K562 (cell line): ENCODE results near the gene RIMBP3C. TPM values are rescaled to one million over a fixed set of nuclear protein-coding genes. Genes with fewer than 3 reads are reported as not detected.
A peak's percentile ranks its signal among the peaks of the same experiment; 100 is the strongest.

ENCODE experiments used
- CBX3 ChIP-seq, 2 experiments: IDR thresholded peaks; 1 replicate in 1 of 2; 2 replicates in 1 of 2; pipeline ENCODE4 v1.6.1; 2012; ENCODE audit warnings: inconsistent platforms in 2 of 2, low read length in 2 of 2, borderline replicate concordance in 1 of 2, control low read depth in 1 of 2
- DIDO1 ChIP-seq: fragments of 450-650 bp; IDR thresholded peaks from 2 replicates; pipeline ENCODE4 v1.6.1; 2016; ENCODE audit warnings: low read depth, missing biosample characterization, missing genetic modification characterization
- HCFC1 ChIP-seq: IDR thresholded peaks from 2 replicates; pipeline ENCODE4 v1.6.1; 2012; ENCODE audit warnings: low read depth, low read length, improper control_type of control experiment
- SAP30 ChIP-seq: fragments of 200-600 bp; sonication (generic); IDR thresholded peaks from 2 replicates; pipeline ENCODE4 v1.6.1; 2012; ENCODE audit warnings: borderline replicate concordance, low read depth, mild to moderate bottlenecking, moderate library complexity, low read length, control low read depth, inconsistent platforms; ENCODE audit not compliant: insufficient read depth, poor library complexity, severe bottlenecking
- STAG1 ChIP-seq: sonication (generic); formaldehyde crosslinking; IDR thresholded peaks from 2 replicates; pipeline ENCODE4 v1.5.0; 2020; ENCODE audit warnings: missing genetic modification reagents, borderline replicate concordance
- TBP ChIP-seq: optimal IDR thresholded peaks from 2 replicates; pipeline ENCODE3; 2011; ENCODE audit warnings: low read depth, low read length, improper control_type of control experiment
- ZNF133 ChIP-seq: fragments of 250-450 bp; sonication (Bioruptor Pico); IDR thresholded peaks from 2 replicates; pipeline ENCODE4 v1.4.0; 2020; ENCODE audit warnings: mild to moderate bottlenecking
- ZNF239 ChIP-seq: fragments of 250-450 bp; sonication (Bioruptor Pico); IDR thresholded peaks from 2 replicates; pipeline ENCODE4 v1.4.0; 2020; ENCODE audit warnings: mild to moderate bottlenecking
- ZNF561 ChIP-seq: fragments of 450-650 bp; formaldehyde crosslinking; conservative IDR thresholded peaks from 2 replicates; pipeline ENCODE4 v1.4.0; 2020; ENCODE audit warnings: mild to moderate bottlenecking, moderate library complexity
- polyA plus RNA-seq, 8 experiments: library from polyadenylated mRNA; depleted of rRNA in 4 of 8; stranded (reverse) in 5 of 8; unstranded in 3 of 8; fragments of >200 nt; fragmentation: Nextera tagmentation in 2 of 8; fragmentation: Illumina TruSeq in 1 of 8; extraction: Ambion mirVana in 2 of 8; extraction: Trizol in 1 of 8; gene quantifications; 2 replicates each; pipeline versions ENCODE4 v1.2.1 to v1.2.3, GENCODE V29; 2011 to 2014; ENCODE audit warnings: inconsistent platforms in 1 of 8, missing spikeins in 1 of 8
- total RNA-seq, 7 experiments: library from RNA; depleted of rRNA in 6 of 7; stranded (reverse); fragments of >200 nt in 6 of 7; fragmentation: Illumina TruSeq in 2 of 7; extraction: Trizol in 2 of 7; gene quantifications; 2 replicates each; pipeline versions ENCODE4 v1.2.1 to v1.2.3, GENCODE V29; 2011 to 2021; ENCODE audit warnings: low replicate concordance in 1 of 7
- TF ChIP-seq, protein P1 (sequence below): sonication (generic); formaldehyde crosslinking; IDR thresholded peaks from 2 replicates; pipeline ENCODE4 v1.8.1; 2023; ENCODE audit warnings: missing genetic modification reagents, mild to moderate bottlenecking, borderline replicate concordance
- TF ChIP-seq, protein P2 (sequence below): fragments of 250-450 bp; sonication (Bioruptor Pico); IDR thresholded peaks from 2 replicates; pipeline ENCODE4 v1.4.0; 2020
- TF ChIP-seq, protein P3 (sequence below): fragments of 250-450 bp; sonication (Bioruptor Pico); IDR thresholded peaks from 2 replicates; pipeline ENCODE4 v1.4.0; 2020; ENCODE audit warnings: mild to moderate bottlenecking, moderate library complexity, borderline replicate concordance
- TF ChIP-seq, protein P4 (sequence below), 3 experiments: IDR thresholded peaks in 2 of 3; conservative IDR thresholded peaks in 1 of 3; 2 replicates each; pipeline ENCODE4 v1.5.1; 2011 to 2012; ENCODE audit warnings: low read length in 3 of 3, mild to moderate bottlenecking in 3 of 3, control low read depth in 2 of 3, improper control_type of control experiment in 1 of 3, inconsistent platforms in 1 of 3, low read depth in 1 of 3, mixed read lengths in 1 of 3, moderate library complexity in 1 of 3; ENCODE audit not compliant: insufficient read depth in 2 of 3
- TF ChIP-seq, protein P5 (sequence below): fragments of 450-650 bp; IDR thresholded peaks from 2 replicates; pipeline ENCODE4 v1.6.1; 2016; ENCODE audit warnings: low read depth, mild to moderate bottlenecking, moderate library complexity

Gene RIMBP3C
- total and polyA plus RNA-seq, 9 of the 15 experiments (the other 6 are each of a cell fraction or from before 2014, with no cell fraction given), result 0.09 to 0.98 (median 0.17) TPM; not detected in 2

DNA sequence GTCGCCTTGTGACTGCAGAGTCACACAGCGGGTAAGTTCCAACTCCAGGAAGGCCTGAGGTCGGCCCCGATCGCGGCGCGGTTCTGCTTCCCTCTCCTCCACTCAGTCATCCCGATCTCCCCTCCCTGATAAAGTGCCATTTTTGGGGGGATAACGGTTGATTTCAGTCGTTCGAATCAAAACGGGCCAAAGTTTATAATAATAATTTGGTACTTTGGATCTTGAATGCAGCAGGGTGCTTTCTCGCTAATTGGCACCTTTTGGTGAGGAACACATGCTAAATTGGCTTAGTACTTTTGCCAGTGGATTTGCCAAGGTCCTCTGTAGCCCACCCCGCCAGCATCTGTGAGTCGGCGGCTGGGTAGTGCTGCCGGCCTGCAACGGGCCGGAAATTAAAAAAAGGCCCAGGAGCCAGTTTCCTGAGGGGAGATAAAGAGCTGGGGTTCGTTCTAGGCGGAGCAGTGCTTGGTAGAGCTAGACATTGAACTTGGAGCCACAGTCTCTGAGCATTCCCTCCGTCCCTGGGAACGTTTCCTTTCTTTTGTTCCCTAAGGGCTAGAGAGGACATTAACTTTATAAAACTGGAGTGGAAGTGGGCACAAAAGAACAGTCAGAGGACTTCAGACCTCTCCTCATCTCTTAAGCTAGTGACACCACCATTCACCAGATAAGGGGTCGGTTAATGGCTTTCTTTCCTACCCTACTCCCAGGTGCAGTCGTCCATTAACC is 17.2 kb upstream of the RIMBP3C start (continued):
- TF ChIP-seq, protein P1, sequence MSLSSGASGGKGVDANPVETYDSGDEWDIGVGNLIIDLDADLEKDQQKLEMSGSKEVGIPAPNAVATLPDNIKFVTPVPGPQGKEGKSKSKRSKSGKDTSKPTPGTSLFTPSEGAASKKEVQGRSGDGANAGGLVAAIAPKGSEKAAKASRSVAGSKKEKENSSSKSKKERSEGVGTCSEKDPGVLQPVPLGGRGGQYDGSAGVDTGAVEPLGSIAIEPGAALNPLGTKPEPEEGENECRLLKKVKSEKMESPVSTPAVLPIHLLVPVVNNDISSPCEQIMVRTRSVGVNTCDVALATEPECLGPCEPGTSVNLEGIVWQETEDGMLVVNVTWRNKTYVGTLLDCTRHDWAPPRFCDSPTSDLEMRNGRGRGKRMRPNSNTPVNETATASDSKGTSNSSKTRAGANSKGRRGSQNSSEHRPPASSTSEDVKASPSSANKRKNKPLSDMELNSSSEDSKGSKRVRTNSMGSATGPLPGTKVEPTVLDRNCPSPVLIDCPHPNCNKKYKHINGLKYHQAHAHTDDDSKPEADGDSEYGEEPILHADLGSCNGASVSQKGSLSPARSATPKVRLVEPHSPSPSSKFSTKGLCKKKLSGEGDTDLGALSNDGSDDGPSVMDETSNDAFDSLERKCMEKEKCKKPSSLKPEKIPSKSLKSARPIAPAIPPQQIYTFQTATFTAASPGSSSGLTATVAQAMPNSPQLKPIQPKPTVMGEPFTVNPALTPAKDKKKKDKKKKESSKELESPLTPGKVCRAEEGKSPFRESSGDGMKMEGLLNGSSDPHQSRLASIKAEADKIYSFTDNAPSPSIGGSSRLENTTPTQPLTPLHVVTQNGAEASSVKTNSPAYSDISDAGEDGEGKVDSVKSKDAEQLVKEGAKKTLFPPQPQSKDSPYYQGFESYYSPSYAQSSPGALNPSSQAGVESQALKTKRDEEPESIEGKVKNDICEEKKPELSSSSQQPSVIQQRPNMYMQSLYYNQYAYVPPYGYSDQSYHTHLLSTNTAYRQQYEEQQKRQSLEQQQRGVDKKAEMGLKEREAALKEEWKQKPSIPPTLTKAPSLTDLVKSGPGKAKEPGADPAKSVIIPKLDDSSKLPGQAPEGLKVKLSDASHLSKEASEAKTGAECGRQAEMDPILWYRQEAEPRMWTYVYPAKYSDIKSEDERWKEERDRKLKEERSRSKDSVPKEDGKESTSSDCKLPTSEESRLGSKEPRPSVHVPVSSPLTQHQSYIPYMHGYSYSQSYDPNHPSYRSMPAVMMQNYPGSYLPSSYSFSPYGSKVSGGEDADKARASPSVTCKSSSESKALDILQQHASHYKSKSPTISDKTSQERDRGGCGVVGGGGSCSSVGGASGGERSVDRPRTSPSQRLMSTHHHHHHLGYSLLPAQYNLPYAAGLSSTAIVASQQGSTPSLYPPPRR, result peak; percentile 89; the same call in 1 of the 2 replicates
- TF ChIP-seq, protein P2, sequence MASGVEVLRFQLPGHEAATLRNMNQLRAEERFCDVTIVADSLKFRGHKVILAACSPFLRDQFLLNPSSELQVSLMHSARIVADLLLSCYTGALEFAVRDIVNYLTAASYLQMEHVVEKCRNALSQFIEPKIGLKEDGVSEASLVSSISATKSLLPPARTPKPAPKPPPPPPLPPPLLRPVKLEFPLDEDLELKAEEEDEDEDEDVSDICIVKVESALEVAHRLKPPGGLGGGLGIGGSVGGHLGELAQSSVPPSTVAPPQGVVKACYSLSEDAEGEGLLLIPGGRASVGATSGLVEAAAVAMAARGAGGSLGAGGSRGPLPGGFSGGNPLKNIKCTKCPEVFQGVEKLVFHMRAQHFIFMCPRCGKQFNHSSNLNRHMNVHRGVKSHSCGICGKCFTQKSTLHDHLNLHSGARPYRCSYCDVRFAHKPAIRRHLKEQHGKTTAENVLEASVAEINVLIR (CRISPR knock-in tag), result peak; percentile 62
- no peak for TF ChIP-seq TBP
- TF ChIP-seq ZNF239, result peak; percentile 14; the same call in 1 of the 2 replicates
- no peak for TF ChIP-seq SAP30
- TF ChIP-seq, protein P3, sequence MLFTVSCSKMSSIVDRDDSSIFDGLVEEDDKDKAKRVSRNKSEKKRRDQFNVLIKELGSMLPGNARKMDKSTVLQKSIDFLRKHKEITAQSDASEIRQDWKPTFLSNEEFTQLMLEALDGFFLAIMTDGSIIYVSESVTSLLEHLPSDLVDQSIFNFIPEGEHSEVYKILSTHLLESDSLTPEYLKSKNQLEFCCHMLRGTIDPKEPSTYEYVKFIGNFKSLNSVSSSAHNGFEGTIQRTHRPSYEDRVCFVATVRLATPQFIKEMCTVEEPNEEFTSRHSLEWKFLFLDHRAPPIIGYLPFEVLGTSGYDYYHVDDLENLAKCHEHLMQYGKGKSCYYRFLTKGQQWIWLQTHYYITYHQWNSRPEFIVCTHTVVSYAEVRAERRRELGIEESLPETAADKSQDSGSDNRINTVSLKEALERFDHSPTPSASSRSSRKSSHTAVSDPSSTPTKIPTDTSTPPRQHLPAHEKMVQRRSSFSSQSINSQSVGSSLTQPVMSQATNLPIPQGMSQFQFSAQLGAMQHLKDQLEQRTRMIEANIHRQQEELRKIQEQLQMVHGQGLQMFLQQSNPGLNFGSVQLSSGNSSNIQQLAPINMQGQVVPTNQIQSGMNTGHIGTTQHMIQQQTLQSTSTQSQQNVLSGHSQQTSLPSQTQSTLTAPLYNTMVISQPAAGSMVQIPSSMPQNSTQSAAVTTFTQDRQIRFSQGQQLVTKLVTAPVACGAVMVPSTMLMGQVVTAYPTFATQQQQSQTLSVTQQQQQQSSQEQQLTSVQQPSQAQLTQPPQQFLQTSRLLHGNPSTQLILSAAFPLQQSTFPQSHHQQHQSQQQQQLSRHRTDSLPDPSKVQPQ, result 0 out of 2 replicates have a peak, but pooled peaks have one; percentile 24
- TF ChIP-seq STAG1 (CRISPR knock-in tag), result no peak
- TF ChIP-seq ZNF133 (CRISPR knock-in tag), result peak; percentile 60; the same call in 1 of the 2 replicates
- TF ChIP-seq HCFC1, result peak; percentile 8
- peak; percentile 13; the same call in 1 of the 2 replicates for TF ChIP-seq ZNF561 (CRISPR knock-in tag)
- no peak for TF ChIP-seq DIDO1 (tag)
- TF ChIP-seq, protein P4, sequence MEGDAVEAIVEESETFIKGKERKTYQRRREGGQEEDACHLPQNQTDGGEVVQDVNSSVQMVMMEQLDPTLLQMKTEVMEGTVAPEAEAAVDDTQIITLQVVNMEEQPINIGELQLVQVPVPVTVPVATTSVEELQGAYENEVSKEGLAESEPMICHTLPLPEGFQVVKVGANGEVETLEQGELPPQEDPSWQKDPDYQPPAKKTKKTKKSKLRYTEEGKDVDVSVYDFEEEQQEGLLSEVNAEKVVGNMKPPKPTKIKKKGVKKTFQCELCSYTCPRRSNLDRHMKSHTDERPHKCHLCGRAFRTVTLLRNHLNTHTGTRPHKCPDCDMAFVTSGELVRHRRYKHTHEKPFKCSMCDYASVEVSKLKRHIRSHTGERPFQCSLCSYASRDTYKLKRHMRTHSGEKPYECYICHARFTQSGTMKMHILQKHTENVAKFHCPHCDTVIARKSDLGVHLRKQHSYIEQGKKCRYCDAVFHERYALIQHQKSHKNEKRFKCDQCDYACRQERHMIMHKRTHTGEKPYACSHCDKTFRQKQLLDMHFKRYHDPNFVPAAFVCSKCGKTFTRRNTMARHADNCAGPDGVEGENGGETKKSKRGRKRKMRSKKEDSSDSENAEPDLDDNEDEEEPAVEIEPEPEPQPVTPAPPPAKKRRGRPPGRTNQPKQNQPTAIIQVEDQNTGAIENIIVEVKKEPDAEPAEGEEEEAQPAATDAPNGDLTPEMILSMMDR (IDR thresholded peaks at IDR 0.05 in 2 of 3, conservative IDR thresholded peaks at IDR 0.05 in 1 of 3; ENCODE audit: insufficient read depth in 2 of 3, low read depth in 1 of 3, low read length in 3 of 3), result peak in 1 of 3 experiments; percentile 14; a peak in 1 of 6 replicates
- TF ChIP-seq, protein P5, sequence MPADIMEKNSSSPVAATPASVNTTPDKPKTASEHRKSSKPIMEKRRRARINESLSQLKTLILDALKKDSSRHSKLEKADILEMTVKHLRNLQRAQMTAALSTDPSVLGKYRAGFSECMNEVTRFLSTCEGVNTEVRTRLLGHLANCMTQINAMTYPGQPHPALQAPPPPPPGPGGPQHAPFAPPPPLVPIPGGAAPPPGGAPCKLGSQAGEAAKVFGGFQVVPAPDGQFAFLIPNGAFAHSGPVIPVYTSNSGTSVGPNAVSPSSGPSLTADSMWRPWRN, result no peak
- TF ChIP-seq CBX3 (IDR thresholded peaks at IDR 0.05; ENCODE audit: borderline replicate concordance in 1 of 2, low read length in 2 of 2), result no peak
